Prostate gland (tissue), 2 donors: ENCODE data around the gene TMEM256. TPM values are rescaled to one million over a fixed set of nuclear protein-coding genes. Genes with fewer than 3 reads are reported as not detected.
"Not testable (repeated sequence)": the region's sequence is repeated elsewhere in the genome, so short reads cannot be mapped to it uniquely, and the experiment has no call there.

Experiments
- DNase-seq: peaks from one replicate; pipeline ENCODE4 v3.0.0-alpha.2; 2019; ENCODE audit warnings: low spot score
- H3K27ac ChIP-seq, 2 donors: fragments of 200-600 bp; sonication (generic); 2 replicates each; pipeline ENCODE4 v1.5.1; 2017 to 2019
- H3K27me3 ChIP-seq: fragments of 200-600 bp; sonication (generic); replicated peaks from 2 replicates; pipeline ENCODE4 v1.5.1; 2019; ENCODE audit not compliant: insufficient read depth
- H3K36me3 ChIP-seq, 2 donors: fragments of 200-600 bp; sonication (generic); 1 replicate in 1 of 2; 2 replicates in 1 of 2; pipeline versions ENCODE4 v1.5.1 to v1.8.1; 2017 to 2019
- H3K4me1 ChIP-seq: fragments of 200-600 bp; sonication (generic); replicated peaks from 2 replicates; pipeline ENCODE4 v1.5.1; 2019
- H3K4me3 ChIP-seq, 2 donors: fragments of 200-600 bp; sonication (generic); 2 replicates each; pipeline ENCODE4 v1.5.1; 2017 to 2019
- H3K9me3 ChIP-seq: fragments of 200-600 bp; sonication (generic); 2 replicates; pipeline ENCODE4 v1.5.1; 2017
- POLR2A ChIP-seq: fragments of 450-650 bp; IDR thresholded peaks from one replicate; pipeline ENCODE4 v1.6.1; 2016; ENCODE audit warnings: antibody characterized with exemption, mild to moderate bottlenecking
- POLR2AphosphoS5 ChIP-seq: sonication (generic); formaldehyde crosslinking; IDR thresholded peaks from one replicate; pipeline ENCODE4 v1.6.1; 2017; ENCODE audit warnings: antibody characterized with exemption
- WGBS: methylation state at CpG from one replicate; pipeline ENCODE4 v1.1.5; 2018; 5-methylcytosine and 5-hydroxymethylcytosine counted together
- intact Hi-C: fragments of 100-400 bp; cut with DNase I; formaldehyde crosslinking; loops from one replicate; pipeline ENCODE4 v1.14.2; 2022
- total RNA-seq, 2 donors: library from RNA; depleted of rRNA; stranded (reverse); fragments of >200 nt; gene quantifications; one replicate each; pipeline ENCODE4 v1.1.0, GENCODE V29; 2016
- TF ChIP-seq, protein P1 (sequence below), 4 experiments: fragments of 200-600 bp in 2 of 4; fragments of 450-650 bp in 2 of 4; sonication (generic) in 2 of 4; IDR thresholded peaks; 1 replicate in 3 of 4; 2 replicates in 1 of 4; pipeline ENCODE4 v1.5.1; 2016 to 2019; ENCODE audit warnings: antibody characterized with exemption in 4 of 4, mild to moderate bottlenecking in 2 of 4, moderate library complexity in 2 of 4

TMEM256 gene
- total RNA-seq, 2 donors from 2014 or later, result 63.0 to 192 TPM

DNA sequence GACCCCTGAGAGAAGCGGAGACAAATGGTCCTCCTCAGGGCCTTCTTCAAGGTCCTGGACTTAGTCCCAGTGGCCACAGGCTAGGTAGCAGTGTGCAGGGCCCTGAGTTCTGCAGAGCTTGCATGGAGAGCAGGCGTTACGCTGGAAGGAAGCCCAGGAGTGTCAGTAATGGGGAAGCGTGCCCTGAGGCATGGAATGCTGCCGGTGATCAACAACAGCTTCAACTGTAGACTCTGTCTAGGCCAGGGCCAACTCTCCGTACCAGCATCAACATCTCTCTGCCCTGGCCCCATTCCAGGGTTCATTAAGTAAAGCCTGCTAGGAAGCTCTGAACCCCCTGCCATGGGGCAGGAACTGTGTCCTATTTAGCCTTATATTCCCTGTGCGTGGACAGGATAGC lies 23.6 kb downstream of the TMEM256 start:
- peak; percentile 85 for DNase-seq
- Histone ChIP-seq H3K27me3 (no peaks in the 10 kb centered on the region), H3K9me3 (no peaks in the 10 kb centered on the region), H3K4me3 (peak overlapping the region; percentile 38 to 47), H3K27ac (peak overlapping the region; percentile 72 to 75), H3K36me3 (no peaks in the 10 kb centered on the region), H3K4me1 (peaks cover 10% of the 10 kb centered on the region)
- intact Hi-C loops, result no loop called here
- WGBS, result 29% methylated on average over 7 of the region's 7 CpGs
- TF ChIP-seq POLR2A (no peak), POLR2AphosphoS5 (peak; percentile 39)

DNA sequence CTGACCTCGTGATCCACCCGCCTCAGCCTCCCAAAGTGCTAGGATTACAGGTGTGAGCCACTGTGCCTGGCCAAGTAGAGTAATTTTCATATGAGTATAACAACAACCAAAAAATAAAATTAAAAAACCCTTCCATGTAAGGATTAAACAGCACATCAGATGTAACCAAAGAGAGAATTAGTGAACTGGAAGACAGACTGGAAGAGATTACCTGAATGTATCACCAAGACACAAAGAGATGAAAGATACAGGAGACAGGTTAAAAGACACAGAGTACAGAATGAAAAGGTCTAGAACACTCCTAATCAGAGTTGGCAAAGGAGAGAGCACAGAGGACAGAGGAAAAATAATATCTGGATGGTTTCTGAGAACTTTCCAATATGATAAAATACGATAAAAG lies 24.8 kb downstream of the TMEM256 start:
- H3K9me3 ChIP-seq, result no peaks in the 10 kb centered on the region
- WGBS, result 92% methylated on average over 3 of the region's 3 CpGs
- H3K27ac ChIP-seq, result no peak overlapping the region
- H3K36me3 ChIP-seq, result no peaks in the 10 kb centered on the region
- intact Hi-C loops, result no loop called here
- H3K4me3 ChIP-seq, result no peak overlapping the region
- DNase-seq, result no peak
- TF ChIP-seq, protein P1, sequence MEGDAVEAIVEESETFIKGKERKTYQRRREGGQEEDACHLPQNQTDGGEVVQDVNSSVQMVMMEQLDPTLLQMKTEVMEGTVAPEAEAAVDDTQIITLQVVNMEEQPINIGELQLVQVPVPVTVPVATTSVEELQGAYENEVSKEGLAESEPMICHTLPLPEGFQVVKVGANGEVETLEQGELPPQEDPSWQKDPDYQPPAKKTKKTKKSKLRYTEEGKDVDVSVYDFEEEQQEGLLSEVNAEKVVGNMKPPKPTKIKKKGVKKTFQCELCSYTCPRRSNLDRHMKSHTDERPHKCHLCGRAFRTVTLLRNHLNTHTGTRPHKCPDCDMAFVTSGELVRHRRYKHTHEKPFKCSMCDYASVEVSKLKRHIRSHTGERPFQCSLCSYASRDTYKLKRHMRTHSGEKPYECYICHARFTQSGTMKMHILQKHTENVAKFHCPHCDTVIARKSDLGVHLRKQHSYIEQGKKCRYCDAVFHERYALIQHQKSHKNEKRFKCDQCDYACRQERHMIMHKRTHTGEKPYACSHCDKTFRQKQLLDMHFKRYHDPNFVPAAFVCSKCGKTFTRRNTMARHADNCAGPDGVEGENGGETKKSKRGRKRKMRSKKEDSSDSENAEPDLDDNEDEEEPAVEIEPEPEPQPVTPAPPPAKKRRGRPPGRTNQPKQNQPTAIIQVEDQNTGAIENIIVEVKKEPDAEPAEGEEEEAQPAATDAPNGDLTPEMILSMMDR (IDR thresholded peaks at IDR 0.05), result no peak
- TF ChIP-seq POLR2A (no peak), POLR2AphosphoS5 (no peak)
- H3K27me3 ChIP-seq, result no peaks in the 10 kb centered on the region
- H3K4me1 ChIP-seq, result peaks cover 10% of the 10 kb centered on the region

DNA sequence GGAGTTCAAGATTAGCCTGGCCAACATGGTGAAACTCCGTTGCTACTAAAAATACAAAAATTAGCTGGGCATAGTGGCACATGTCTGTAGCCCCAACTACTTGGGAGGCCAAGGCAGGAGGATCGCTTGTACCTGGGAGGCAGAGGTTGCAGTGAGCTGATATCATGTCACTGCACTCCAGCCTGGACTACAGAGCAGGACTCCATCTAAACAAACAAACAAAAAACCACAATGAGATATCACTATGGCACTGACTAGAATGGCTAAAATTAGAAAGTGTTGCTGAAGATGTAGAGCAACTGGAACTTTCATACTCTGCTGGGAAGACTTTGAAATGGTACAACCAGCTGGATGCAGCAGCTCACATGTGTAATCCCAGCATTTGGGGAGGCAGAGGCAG lies 29.5 kb downstream of the TMEM256 start:
- WGBS, result 94% methylated on average over 2 of the region's 2 CpGs
- H3K4me1 ChIP-seq, result no peaks in the 10 kb centered on the region
- intact Hi-C loops, result no loop called here
- H3K36me3 ChIP-seq, result no peaks in the 10 kb centered on the region
- TF ChIP-seq POLR2A, result no peak
- TF ChIP-seq, protein P1 (IDR thresholded peaks at IDR 0.05), result no peak
- TF ChIP-seq POLR2AphosphoS5, result no peak
- no peak for DNase-seq
- no peaks in the 10 kb centered on the region for H3K9me3 ChIP-seq
- H3K4me3 ChIP-seq, result no peak overlapping the region
- H3K27ac ChIP-seq, result no peak overlapping the region
- H3K27me3 ChIP-seq, result no peaks in the 10 kb centered on the region

DNA sequence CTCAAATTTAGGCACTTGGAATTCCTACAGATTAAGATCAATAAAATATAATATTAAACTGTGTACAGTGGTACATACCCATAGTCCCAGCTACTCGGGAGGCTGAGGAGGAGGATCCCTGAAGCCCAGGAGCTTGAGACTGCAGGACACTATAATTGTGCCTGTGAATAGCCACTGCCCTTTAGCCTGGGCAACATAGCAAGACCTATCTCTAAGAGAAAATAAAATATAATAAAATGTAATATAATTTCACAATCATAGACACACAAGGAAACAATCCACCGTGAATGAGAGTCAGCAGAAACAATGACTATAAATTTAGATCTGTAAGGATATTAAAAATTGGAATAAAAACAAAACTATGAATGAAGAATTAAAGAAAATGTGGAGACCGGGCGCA lies 33.0 kb downstream of the TMEM256 start:
- 85% methylated on average over 4 of the region's 4 CpGs for WGBS
- TF ChIP-seq, protein P1 (IDR thresholded peaks at IDR 0.05), result no peak
- TF ChIP-seq POLR2A, result no peak
- no peak for TF ChIP-seq POLR2AphosphoS5

DNA sequence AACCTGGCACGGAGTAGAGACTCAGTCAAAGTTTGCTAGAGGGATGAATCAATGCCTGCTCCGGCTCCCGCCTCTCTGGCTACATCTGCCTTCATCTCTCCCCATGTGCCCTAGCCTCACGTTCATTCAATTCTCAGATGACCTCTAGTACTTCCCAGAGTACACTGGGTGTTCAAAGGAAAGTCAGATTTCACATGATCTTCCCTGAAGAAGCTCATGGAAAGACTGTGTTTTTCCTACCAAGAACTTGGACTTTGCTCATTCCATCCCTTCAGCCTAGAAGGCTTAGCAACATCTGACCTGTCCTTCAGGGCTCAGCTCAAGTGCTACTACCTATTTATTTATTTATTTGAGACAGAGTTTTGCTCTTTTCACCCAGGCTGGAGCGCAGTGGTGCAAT lies 34.1 kb downstream of the TMEM256 start:
- 82% methylated on average over 5 of the region's 5 CpGs for WGBS
- intact Hi-C loops, result no loop called here

More for the DNA sequence above, 33.0 kb downstream of the TMEM256 start:
- H3K9me3 ChIP-seq, result no peaks in the 10 kb centered on the region
- H3K27ac ChIP-seq, result no peak overlapping the region
- no peaks in the 10 kb centered on the region for H3K27me3 ChIP-seq
- no peaks in the 10 kb centered on the region for H3K36me3 ChIP-seq
- no peaks in the 10 kb centered on the region for H3K4me1 ChIP-seq
- intact Hi-C loops, result no loop called here
- H3K4me3 ChIP-seq, result no peak overlapping the region
- no peak for DNase-seq

DNA sequence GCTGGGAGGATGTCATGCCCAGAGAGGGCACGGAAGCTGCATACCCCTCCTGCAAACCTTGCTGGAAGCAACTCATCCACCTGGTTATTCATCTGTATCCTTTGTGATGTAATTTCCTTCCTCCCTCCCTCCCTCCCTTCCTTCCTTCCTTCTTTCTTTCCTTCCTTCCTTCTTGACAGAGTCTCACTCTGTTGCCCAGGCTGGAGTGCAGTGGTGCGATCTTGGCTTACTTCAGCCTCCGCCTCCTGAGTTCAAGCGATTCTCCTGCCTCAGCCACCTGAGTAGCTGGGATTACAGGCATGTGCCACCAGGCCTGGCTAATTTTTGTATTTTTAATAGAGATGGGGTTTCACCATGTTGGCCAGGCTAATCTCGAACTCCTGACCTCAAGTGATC lies 35.3 kb downstream of the TMEM256 start:
- intact Hi-C loops, H3K27ac ChIP-seq, DNase-seq, H3K4me3 ChIP-seq, H3K36me3 ChIP-seq, H3K4me1 ChIP-seq, H3K27me3 ChIP-seq, H3K9me3 ChIP-seq: not testable (repeated sequence)
- WGBS, result 80% methylated on average over 5 of the region's 5 CpGs

More for the DNA sequence above, 34.1 kb downstream of the TMEM256 start:
- no peaks in the 10 kb centered on the region for H3K4me1 ChIP-seq
- H3K27ac ChIP-seq, result no peak overlapping the region
- TF ChIP-seq, protein P1 (IDR thresholded peaks at IDR 0.05), result no peak
- no peaks in the 10 kb centered on the region for H3K27me3 ChIP-seq
- no peak overlapping the region for H3K4me3 ChIP-seq
- no peaks in the 10 kb centered on the region for H3K36me3 ChIP-seq
- DNase-seq, result no peak
- H3K9me3 ChIP-seq, result no peaks in the 10 kb centered on the region
